ENCODE data around the gene PHOSPHO2.

DNA sequence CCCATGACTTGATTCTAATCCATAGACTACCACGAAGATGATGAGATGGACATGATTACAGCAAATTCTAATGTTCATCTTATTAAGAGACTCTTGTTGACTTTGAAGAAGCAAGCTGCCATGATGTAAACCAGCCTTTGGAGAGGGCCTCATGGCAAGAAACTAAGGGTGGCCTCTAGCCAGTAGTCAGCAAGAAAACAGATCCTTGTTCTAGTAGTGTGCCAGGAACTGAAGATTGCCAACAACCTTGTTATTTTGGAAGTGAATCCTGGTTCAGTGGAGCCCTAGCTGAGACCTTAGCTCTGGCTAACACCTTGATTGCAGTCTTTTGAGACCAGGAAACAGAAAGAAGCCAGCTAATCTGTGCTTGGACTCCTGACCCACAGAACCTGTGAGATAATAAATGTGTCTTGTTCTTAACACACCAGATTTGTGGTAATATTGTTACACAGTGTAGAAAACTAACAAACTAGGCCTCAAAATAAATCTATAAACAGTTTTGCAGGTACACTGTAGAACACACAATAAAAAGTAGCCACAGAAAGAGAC, 10.0 kb downstream of the PHOSPHO2 start:
- TF ChIP-seq, protein P1, sequence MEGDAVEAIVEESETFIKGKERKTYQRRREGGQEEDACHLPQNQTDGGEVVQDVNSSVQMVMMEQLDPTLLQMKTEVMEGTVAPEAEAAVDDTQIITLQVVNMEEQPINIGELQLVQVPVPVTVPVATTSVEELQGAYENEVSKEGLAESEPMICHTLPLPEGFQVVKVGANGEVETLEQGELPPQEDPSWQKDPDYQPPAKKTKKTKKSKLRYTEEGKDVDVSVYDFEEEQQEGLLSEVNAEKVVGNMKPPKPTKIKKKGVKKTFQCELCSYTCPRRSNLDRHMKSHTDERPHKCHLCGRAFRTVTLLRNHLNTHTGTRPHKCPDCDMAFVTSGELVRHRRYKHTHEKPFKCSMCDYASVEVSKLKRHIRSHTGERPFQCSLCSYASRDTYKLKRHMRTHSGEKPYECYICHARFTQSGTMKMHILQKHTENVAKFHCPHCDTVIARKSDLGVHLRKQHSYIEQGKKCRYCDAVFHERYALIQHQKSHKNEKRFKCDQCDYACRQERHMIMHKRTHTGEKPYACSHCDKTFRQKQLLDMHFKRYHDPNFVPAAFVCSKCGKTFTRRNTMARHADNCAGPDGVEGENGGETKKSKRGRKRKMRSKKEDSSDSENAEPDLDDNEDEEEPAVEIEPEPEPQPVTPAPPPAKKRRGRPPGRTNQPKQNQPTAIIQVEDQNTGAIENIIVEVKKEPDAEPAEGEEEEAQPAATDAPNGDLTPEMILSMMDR (IDR thresholded peaks at IDR 0.05), result no peak
- TF ChIP-seq POLR2A (IDR thresholded peaks at IDR 0.05), result no peak

Measured in thyroid gland (tissue), 4 donors.